Fibroblast of skin of scalp (primary cell): Measurements from ENCODE around the gene C7orf25. TPM values are rescaled to one million over a fixed set of nuclear protein-coding genes. Genes with fewer than 3 reads are reported as not detected.
A peak's percentile ranks its signal among the peaks of the same experiment; 100 is the strongest.

Source experiments
- DNase-seq: peaks from one replicate; pipeline ENCODE4 v3.0.0-alpha.2; 2013
- polyA plus RNA-seq, 2 experiments: library from polyadenylated mRNA; unstranded; fragments of 120-200 nt; gene quantifications; one replicate each; pipeline ENCODE4 v1.2.1, GENCODE V29; 2013; ENCODE audit not compliant: insufficient read length in 2 of 2

C7orf25 gene
- polyA plus RNA-seq (2013, experiment 1 of 2; ENCODE audit: insufficient read length): 2.3 TPM
- polyA plus RNA-seq (2013, experiment 2 of 2; ENCODE audit: insufficient read length): 2.2 TPM

DNA sequence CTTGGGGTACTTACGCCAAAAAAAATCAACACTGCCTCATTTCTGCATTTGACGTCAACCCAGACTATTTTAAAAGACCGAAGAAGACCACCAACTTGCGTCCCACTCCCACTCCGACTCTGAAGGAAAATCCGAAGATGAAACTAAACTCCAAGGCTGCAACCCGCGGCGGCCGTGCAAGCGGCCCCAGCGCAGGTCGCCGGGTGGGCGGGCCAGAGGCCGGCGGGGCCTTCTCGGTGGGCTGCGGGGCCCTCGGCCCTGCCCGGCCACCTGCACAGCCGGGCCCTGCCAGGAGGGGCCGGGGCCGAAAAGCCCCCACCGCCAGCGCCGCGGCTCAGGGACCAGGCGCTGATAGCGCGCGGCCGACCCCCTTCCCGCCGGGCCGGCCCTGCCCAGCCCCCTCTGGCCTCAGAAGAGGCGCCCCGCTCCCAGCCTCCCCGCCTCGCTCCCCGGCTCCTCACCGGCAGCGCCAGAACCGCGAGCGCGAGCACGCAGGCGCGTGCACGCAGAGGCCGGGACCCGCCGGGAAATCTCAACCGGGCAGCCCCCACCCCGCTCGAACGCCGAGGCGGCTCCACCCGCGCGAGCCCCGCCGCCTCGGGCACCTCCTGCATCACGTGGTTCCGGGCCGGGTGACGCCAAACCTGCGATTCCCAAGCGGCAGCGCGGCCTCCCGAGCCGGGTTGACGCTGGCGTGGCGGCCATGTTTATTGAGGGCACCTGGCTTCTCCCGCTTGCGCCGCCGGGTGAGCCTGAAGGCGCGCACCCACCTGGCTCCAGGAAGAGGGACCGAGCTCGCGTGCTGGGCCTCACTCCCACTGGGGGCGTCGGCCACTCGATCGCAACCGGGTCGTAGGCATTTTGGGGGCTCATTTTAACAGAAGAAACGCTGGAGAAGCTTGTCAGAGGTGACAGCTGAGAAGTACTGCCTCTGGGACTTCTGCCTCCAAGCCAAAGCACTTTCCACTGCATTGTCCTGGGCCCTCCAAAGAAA, at the start of gene C7orf25:
Gene C7orf25, minus strand, starts transcription at position 617 of the 994 bp plus-strand sequence. CDS start 1,170 bp downstream, outside the sequence.
- peak; percentile 95 for DNase-seq

GRCh38 chr7:42961170-42961569, 49.3 kb upstream of the C7orf25 start:
- no peak for DNase-seq

GRCh38 chr7:42960762-42961161, 48.9 kb upstream of the C7orf25 start:
- DNase-seq: no peak

- no peak for DNase-seq
Observed at GRCh38 chr7:42959549-42959948, 47.7 kb upstream of the C7orf25 start.

DNA sequence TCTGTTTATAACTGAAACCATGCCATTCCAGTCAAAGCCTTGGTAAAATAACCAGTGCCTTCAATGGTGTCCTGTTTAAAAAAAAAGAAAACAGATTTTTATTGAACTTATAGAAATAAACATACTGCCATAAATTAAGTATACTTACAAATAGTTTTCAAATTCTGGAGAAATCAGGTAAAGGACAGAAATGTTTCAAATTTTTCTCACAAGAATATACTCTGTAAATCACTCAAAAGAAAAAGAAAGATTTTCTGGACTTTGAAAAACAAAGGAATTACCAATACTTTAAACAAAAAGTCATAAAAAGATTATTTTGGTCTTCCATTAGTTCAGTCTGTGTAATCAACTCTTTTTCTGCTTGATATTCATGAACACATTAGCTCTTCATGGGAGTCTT, 44.2 kb upstream of the C7orf25 start:
- DNase-seq: no peak

DNA sequence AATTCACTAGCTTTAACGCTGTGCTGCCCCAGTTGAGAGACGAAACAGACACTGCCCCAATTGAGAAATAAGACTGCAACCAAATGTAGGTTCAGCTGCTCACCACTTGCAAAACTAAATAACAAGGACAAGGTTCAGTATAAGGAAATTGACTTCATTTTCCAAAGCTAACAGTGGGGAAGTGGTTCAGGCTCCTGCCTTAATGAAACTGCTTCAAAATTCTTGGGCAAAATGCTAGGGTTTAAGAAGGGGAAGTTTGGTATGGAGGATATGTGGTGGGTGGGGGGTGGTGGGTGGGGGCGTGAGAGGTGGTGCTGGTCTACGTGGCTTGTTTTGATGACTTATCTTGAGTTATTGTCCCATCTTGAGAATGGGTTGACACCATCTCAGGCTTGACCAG, 42.1 kb upstream of the C7orf25 start:
- no peak for DNase-seq

- no peak for DNase-seq
Observed at GRCh38 chr7:42952328-42952727, 40.5 kb upstream of the C7orf25 start.

- no peak for DNase-seq
Observed at GRCh38 chr7:42950417-42950816, 38.5 kb upstream of the C7orf25 start.

DNA sequence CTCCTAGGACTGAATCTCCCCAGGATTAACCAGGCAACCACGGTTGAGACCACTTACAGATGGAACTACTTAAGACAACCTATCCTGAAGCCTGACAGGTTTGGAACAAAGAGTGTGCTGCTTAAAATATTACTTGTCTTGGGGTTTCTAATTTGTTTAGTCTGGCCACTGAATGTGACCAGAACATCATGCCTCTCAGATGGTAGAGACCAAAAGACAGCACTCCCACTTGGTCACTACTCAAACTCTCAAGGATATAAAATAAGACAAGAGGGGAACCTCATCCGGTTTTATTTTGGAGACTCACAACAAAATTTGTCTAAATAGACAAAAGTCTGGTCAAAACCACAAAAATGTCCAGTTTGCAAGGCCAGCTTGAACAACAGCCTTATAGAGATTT, 35.7 kb upstream of the C7orf25 start:
- DNase-seq: no peak

GRCh38 chr7:42946627-42946950, 34.7 kb upstream of the C7orf25 start:
- DNase-seq: peak; percentile 19

- DNase-seq: peak; percentile 27
Observed at GRCh38 chr7:42945821-42946626, 34.2 kb upstream of the C7orf25 start.

DNA sequence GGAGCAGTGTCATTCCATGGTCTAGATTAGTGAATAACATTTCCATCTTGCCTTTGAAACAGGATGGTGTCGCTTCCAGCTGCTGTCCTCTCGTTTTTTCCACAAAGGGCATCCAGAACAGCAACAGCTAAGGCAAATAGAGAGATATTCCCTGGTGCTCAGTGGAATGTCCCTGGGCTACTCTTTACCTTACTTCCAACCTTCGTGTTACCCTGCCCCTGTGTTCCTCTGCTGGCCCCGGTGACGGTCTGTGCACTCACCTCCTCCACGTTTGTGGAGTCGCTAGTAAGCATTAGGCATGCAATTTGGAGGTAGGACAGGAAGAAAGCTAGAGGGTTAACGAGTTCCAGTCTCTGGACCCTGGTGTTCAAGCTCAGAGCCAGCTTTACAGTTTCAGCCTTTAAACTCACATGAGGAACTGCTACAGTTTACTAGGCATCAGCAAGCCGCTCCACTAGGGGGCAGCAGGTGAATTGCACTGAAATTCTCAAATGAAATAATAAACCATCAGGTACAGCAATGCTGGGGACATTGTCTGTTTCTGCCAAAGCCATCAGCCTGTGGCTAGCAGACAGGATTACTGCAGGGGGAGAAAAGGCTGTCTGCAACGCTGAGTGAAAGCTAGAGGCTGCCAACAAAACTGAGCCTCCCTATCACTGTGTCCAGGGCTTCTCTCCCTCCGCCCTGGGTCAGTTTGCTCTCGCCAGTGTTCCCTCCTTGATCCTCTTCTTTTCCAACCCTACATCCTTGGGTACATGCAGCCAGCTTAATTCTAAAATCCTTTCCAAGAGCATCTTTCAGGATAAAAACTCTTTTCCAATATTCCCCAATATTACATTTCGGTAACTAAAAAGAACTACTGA, 29.3 kb upstream of the C7orf25 start:
- peak; percentile 82 for DNase-seq

- DNase-seq: no peak
Observed at GRCh38 chr7:42939457-42940240, 27.8 kb upstream of the C7orf25 start.

DNA sequence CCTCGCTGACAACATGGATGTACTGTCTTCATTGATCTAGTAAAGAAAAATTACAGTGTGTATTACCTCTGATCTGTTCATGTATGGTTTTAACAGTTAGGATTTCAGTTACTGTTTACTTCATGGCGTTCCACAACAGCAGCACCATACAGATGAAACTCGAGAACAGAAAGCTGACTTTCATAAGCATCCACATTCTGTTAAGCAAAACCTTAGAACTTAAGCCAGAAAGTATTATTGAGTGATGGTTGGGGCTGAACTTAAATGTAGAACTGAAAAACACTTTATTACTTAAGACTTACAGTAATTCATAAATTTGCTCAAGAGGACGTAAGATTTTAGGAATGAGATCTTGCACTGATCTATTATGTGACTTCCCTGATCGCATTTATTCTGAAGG, 24.0 kb upstream of the C7orf25 start:
- no peak for DNase-seq

- DNase-seq: no peak
Observed at GRCh38 chr7:42934291-42934690, 22.4 kb upstream of the C7orf25 start.

DNA sequence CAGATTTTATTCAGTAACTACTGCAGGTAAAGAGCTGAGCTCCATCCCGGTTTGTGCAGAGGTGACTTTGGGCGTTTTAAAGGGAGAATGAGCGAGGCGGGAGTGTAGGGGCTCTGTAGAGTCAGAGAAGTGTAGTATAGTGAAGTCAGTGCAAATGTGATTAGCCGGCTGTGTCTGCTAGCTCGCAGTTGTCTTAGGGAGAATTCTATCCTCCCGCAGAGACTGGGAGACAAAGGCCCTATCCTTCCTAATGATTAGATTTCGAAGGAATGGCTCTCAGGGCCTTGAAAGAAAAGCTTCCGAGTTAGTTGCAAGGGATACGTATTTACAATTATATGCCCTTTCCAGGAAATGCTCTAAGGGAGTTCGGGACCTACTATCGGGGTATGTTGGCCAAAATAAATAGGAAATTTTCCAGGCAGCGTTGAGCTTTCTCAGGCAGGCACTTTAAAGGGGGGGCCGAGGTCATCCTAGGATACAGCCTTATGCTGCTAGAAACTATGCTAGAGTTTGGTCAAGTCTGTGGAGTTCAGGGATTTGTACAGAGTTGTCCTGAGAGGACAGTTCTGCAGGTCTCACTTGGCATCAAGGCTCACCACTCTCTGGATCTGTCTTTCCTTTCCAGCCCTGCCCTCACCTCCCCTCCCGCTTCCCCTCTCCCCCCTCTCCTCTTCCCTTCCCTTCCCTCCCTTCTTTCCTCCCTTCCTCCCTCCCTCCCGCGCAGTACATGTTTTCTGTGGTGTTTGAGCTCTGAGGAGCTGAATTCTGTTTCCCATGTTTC, 21.1 kb upstream of the C7orf25 start:
- peak; percentile 45 for DNase-seq

DNA sequence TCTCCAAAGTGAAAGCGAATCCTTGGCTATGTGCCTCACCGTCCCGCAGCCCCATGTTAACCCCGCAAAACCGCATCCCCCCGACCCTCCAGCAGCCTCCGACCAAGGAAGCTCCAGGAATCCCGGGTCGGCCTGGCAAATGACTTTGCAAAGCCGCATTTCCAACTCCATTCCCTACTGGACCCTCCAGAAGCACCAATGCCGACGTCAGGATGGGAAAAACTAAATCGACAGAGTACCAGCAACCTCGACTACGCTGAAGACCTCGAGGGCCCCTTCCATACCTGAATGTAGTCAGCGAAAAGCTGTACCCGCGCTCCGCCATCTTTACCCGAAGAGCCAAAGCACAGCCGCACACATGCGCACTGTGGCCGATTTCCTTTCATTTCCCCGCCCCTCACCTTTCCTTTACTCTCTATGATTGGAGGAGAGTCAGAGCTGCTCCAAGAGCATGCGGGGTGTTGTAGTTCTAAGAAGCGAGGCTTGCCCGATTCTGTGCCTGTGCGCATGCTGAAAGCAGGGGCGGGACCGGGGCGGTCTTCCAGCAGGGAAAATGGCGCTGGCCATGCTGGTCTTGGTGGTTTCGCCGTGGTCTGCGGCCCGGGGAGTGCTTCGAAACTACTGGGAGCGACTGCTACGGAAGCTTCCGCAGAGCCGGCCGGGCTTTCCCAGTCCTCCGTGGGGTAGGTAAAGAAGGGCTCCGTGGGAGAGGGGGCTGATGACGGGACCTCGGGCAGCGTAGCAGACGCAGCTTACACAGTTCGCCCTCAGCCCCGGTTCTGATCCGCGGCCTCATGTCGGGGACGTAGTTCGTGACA, 20.2 kb upstream of the C7orf25 start, which contains the start of the genes MRPL32 and PSMA2:
Gene MRPL32, plus strand, starts transcription at position 543 of the 818 bp plus-strand sequence. Its CDS starts 11 bp downstream, at position 554.
Gene PSMA2, minus strand, starts transcription at position 341 of the 818 bp plus-strand sequence. Its CDS starts 16 bp downstream, at position 325.
- DNase-seq: peak; percentile 98

DNA sequence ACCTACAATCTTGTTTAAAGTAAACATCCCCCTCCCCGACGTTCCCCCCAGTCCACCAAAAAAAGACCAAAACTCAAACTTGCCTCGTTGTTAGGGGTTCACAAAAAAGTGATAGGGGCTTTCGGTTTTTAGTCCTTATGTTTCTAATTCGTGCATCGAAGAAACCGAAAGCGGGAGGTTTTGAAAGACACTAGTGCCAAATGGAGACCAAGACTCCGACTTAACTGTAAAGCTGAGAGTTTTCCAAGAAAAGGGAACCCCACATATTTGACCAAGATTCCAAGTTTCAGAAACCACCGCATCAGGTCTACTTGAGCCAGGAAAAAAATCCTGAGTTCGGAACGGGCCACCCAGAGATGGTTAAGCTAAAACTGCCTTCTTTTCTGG, 19.6 kb upstream of the C7orf25 start:
- no peak for DNase-seq

GRCh38 chr7:42930889-42931288, 19.0 kb upstream of the C7orf25 start:
- DNase-seq: no peak
